NK-92 (cell line): ENCODE results near the gene MYZAP.

ENCODE experiments used
- DNase-seq: peaks from one replicate; lab custom pipeline; 2025; ENCODE audit not compliant: unreplicated experiment; lab: John Stamatoyannopoulos, UW

The MYZAP gene

DNA sequence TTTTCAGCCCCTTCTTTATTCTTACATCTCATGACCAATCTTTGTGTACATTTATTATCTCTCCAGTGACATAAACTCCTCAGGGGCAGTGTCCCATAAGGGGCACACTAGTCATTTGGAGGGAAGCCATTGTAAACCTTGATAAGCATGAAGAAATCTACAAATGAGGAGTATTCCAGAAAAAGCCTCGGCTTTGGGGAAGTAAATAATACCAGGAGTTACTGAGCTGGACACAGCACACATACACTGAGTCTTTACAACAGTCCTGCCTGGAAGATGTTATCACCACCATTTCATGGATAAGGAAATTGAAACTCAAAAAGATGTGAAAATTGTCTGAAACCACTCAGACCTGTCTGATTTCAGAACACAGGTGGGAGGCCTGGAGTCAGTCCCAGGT lies 99.4 kb downstream of the MYZAP start:
- no peak for DNase-seq

DNA sequence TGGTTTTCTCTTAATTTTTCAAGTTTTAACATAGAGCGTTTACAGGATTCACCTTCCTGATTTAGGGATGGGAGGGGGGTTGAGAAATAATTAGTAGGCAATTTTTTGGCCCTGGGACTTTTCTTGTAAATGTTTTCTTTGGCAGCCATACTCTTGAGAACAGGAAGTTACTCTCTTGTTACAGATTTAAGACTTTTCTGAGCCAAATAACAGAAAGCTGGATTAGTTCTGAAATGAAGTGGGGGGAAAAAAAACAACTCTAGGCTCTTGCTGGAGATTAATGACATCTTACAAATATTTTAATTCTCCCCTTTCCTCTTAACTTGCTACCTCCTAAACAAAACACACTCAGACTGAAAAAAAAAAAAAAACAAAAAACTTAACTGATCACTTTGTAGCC lies 101.0 kb downstream of the MYZAP start:
- DNase-seq, result no peak

DNA sequence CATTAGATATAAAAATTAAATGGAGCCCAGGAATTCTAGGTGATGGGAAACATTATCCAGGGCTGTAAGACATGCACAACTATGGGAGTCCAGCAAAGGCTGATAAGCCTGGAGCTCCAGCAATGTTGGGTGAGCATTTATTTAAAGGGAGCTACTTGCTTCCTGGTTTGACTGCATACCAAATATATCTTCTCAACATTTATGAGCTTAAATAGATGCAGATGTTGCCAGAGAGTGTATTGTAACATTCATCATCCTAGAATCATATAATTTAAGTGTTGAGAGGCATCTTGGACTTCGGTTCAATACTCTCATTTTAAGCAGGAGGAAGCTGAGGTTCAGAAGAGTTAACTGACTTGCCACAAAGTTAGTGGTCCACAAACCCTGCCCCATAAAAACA lies 102.6 kb downstream of the MYZAP start:
- DNase-seq, result no peak

DNA sequence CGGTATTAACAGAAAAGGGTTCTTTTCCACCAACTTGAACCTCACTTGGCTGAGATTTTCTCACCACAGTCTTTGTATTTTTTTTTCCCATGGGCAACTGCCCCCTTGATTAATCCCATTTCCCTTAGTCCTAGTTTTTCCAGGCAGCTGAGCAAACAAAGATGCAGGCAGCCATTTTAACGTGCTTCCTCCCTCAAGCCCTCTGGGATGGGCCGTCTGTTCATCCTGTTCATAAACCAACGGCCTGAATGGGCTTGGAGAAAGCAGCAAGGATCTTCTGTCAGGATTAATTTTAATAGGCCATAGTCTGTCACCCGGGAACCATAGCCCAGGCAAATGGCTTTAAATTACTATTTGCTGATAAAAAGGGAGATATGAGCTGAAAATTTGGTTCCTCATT lies 104.4 kb downstream of the MYZAP start:
- no peak for DNase-seq

DNA sequence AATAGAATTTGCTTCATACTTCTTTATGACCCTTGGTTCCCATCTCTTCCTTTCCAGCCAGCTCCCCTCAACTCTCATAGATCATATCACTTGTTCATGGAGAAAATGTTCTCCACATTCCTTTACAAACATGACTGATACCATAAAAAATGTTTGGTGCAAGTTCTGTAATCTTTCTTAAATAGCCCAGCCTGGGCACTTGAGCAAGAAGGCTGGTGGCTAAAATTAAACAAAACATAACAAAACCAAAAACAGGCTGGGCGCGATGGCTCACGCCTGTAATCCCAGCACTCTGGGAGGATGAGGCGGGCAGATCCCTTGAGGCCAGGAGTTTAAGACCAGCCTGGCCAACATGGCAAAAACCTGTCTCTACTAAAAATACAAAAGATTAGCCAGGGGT lies 105.9 kb downstream of the MYZAP start:
- no peak for DNase-seq

DNA sequence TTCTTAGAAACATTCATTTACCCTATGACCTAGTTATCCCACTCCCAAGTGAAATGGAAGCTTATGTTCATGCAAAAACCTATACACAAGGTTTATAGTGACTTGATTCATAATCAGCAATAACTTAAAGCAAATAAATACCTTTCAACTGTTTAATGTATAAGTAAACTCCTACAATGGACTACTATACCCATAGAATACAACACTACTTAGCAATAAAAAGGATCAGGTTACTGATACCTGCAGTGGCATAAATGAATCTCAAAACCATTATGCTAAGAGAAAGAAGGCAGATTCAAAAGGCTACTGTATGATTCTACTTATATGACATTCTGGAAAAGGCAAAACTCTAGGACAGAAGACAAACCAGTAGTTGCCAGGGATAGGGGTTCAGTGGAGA lies 106.5 kb downstream of the MYZAP start:
- no peak for DNase-seq

DNA sequence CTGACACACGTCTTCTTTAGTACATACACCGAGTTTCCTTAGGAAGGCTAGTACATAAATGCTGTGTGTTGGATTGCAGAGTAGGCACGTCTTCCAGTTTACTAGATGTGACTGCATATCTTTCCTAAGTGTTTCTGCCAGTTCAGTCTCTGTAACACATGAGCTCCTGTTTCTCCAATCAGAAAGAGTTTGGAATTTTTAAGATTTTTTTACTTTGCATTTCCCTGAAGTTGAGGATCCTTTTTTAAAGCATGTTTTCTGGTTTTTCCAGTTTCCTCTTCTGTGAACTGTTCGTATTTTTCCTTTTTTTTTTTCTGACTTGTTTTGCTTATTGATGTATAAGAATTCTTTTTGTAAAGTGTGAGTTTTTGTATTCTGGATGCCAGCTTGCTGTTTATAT lies 107.3 kb downstream of the MYZAP start:
- DNase-seq, result no peak

DNA sequence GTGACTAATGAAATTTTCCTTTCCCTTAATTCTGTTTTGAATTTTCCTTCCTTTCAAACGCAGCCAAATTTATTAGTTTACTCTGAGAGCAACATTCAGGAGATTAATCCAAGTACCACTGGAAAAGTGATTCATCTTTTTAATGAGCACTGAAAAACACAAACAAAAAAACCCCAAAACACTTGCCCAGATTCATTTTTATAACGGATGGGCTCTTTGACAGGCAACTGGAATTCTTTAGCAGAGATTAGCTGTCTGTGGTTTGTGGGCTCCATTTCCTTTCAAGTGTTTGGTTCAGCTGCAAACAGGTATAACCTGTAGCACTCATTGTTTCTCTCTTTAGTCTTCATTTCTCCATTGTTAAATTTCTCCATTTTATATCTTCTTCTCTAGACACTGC lies 111.7 kb downstream of the MYZAP start:
- DNase-seq, result no peak

DNA sequence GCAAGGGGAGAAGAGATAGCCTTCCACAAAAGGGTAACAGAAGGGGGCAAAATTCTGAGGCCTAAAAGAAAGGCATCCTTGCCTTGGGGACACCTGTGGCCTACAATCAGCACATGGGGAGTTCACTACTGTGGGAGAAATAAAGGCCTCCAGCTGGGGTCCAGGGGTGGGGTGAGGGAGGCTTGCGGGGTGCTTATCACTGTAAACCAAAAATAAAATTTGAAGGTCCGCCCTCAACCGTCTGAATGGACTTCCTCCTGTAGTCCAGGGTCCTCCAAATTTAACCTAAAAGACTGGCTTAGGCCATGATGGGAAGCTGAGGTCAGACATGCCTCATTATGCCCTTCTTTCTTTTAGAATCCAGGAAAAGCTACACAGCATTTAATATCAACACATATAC lies 112.7 kb downstream of the MYZAP start:
- DNase-seq, result no peak

DNA sequence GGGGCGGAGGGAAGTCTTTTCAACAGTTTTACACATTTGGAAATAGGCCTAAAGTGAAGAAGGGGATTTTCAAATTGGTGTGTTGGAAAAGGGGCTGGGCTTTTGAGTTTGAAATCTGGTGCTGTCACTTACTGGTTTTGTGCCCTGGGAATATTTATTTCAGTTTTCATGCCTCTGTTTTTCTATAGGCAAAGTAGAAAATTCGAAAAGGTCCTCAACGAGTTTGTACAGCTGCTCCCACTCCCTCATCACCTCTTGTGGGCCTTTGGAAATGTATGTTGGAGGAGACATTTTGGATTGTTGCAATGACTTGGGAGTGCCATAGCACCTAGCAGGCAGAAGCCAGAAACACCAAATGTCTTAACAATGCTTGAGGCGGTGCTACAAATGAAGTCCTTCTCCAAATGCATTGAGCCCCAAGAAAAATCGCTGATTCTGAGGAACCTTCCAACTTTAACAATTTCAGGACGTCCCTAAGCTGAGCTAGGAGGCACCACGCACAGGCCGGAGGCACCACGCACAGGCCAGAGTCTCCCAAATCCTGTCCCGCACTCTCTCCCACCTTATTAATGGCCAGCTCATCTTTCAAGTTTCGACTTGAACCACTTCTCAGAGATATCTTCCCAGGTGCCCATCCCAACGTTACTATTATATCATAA lies 114.2 kb downstream of the MYZAP start:
- DNase-seq, result no peak

DNA sequence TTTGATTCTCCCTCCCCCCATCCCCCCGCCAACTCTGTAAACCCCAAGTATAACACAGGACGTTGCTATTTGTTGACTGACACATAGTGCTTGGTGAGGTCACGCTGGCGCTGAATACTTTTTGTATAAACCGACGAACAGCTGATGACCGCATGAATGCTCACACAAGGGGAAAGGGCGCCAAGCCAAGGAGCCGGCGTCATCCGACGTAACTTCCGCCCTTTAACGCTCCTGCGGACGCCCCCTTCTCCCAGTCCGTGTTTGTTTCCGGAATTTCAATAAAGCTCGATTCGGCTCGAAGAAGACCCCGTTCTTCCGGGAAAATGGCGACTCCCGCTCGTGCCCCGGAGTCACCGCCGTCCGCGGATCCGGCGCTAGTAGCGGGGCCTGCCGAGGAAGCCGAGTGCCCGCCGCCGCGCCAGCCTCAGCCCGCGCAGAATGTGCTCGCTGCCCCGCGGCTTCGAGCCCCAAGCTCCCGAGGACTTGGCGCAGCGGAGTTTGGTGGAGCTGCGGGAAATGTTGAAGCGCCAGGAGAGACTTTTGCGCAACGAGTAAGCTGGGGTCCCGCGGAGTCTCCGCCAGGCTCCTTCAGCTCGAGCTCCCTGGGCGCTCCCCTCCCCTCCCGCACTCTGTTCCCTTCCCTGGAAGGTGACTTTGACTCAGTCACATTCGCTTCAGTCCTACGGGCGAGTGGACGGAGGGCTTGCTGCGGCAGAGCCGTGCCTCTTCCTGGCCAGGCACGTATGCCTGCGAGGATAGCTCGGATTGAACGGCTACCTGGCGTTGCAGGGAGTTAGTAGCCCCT lies 114.9 kb downstream of the MYZAP start, which contains the start of gene POLR2M:
Gene POLR2M, plus strand, starts transcription at position 310 of the 805 bp plus-strand sequence. Its CDS starts 129 bp downstream, at position 439.
- DNase-seq, result peak; percentile 50

DNA sequence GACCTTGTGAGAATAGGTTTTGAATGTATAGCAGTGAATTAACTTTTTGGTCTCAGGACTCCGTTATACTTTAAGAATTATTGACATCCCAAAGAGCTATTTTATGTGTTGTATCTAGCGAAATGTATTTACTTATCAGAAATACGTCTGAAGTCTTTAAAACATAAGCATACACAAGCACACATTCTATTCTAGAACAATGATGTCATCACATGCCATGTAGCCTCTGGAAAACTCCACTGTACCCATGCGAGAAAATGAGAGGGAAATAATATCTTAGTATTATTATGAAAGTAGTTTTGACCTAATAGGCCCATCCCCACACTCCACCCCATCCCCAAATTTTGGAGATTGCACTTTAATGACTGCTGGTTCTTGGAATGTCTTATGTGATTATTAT lies 116.3 kb downstream of the MYZAP start:
- no peak for DNase-seq

DNA sequence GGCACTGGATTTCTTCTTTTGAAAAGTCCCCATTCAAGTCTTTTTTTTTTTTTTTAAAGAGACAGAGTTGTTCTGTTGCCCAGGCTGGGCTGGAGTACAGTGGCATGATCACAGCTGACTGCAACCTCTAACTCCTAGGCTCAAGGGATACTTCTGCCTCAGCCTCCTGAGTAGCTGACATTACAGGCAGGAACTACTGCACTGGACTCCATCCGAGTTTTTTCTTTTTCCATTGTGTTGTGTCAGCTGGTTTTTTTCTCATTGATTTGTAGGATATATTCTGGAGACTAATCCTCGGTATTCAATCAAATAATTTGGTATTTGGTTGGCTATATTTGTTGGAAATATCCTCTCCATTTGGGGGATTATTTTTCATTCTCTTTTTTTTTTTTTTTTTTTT lies 126.6 kb downstream of the MYZAP start:
- DNase-seq, result no peak

DNA sequence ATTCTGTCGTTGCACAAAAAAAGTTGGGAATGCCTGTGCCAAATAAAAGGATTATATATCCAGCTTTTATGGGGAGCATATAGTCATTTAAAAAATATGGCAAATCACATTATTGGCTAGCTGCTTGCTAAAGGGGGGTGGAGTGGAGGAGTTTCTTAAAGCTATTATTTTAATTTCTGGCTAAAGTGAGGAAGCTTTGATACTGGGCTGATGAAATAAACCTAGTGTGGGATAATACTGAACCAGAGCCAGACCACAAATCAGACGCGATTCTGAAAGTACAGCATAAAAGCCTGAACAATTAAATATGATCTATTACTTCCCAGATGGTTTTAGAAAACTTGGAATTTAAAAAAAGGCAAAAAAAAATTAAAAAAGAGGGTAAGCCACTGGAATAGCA lies 129.2 kb downstream of the MYZAP start:
- DNase-seq, result no peak

DNA sequence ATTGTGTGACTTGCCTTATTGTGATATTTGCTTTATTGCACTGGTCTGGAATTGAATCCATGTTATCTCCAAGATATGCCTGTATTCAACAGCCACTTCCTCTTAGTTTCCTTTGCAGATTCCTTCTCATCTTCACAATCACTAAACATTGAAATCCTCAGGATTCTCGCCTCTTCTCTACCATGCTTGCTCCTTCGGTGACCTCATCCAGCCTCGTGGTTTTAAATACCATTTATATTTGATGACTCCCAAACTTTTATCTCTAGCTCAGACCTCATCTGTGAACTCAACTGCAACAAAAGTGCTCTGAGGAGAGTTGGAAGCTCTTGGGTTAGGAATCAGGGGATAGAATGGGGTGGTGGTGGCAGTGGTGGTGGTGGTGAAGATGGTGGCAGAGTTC lies 134.7 kb downstream of the MYZAP start:
- DNase-seq, result no peak

DNA sequence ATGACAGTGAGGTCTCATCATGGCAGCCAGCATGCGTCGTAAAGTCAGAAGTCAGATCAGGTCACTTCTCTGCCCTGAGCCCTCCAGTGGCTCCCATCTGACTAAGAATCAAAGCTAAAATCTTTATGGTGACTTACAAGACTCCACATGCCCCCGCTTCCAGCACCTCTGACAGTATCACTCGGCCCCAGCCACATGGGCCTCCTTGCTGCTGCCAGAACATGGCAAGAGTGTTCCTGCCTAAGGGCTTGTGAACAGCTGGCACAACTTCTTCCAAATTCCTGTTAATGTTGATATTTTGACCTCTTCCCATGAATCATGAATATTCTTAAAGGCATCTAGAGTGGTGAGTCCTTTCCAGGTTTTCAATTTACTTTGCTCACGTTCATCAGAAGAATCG lies 135.3 kb downstream of the MYZAP start:
- DNase-seq, result no peak

DNA sequence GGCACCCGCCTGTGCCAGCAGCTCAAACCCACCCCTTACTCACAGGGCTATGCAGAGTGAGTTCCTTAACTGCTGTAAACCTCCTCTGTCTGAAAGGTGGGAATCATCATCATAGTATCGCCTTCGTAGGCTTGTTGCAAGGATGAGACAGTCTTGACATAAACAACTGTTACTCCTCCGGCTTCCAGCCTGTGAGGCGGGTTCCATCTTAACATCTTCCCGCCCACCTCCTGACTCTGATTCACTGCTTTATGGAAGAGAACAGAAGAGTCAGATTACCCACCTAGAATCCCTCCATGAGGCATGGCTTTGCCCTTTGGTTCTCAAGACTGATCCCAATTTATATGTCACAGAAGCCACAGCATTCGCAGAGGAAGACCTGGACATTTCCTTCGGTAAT lies 136.7 kb downstream of the MYZAP start:
- no peak for DNase-seq

DNA sequence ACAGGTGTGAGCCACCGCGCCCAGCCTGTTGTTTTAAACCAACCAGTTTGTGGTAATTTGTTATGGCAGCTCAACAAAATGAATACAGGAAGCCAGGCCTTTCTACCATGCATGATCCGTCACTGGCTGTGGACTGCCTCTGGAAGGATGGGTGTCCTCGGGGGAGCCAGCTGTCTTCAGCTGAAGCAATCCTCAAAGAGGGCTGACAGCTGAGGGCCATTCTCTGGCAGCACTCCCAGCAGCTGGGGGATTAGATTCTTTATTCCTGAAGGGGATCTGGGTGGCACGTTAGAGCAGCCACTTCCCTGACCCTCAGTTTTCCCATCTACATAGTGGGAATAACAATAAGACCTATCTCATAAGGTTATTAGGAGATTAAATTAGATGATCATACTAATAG lies 139.2 kb downstream of the MYZAP start:
- DNase-seq, result no peak

DNA sequence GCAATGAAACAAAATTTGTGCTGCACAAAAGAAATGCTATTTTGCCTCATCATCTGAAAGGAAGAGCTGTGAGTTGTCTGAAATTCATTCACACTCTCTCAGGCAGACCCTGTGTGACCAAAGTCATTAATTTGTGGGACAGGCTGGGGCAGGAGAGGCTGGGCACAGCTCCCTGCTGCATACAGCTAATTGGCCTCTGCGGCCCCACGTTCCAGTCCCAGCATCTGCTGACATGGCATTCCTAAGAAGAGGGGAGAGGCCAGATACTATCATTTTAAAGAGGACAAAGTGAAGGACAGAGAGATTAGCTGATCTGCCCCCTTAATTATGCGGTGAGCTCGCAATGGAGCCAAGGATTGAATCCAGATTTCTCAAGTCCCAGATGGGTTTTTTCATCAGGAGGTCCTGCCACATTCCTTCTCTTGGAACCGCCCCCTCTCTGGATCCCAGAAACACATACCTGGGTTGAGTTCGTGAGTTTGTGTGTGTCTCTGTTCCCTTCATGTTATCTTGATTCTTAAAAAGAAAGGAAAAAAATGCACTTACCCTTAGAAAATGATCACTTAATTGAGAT lies 139.9 kb downstream of the MYZAP start:
- DNase-seq, result no peak

DNA sequence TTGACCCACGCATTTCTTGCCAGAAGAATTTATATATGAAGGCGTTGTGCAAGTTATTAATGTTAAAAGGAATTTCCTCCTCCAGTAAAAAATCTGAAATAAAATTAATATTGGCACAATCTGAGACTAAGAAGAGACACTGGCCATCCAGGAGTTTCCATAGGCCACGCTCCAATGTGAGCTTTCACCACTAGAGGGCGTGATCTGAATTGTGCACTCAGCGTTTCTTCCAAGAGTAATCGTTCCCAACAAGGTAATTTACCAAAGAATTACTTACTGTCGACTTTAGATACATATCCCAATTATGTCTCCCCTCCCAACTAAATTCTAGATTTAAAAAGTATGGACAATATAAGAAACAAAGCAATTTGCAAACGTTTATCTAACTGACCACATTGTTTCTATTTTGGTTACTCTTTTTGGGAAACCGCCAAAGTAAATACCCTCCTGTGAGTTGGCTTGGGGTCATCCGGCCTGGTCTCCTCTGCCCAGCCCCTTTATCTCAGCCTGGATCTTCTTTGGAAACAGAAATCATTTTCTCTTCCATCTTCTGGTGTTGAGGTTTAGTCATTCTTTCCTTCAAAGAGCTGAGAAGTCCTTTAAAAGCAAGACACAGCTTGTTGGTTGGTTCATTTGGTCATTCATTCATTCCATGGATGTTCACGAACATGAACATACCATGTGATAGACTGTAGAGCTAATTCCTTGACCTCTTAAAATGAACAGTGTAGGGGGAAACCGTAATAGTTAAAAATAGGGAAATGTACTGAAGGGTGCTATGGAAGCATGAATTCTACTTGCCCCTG lies 141.0 kb downstream of the MYZAP start:
- DNase-seq, result no peak

DNA sequence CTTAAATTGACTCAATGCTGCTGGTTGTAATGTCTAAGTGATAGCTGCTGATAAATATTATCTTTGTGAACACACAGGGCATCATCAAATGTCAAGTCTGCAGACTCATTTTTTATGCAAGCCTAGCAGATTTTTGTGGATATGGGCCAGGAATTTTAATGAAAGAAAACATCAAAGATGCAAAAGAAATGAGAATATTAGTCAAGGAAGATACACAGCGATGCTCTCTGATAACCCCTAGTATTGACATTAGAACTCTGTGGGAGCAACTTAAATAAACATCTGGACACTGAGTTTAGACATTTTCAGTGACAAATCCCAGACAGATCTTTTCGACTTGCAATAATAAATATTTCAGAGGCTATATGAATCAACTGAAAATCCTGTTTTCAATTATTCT lies 143.2 kb downstream of the MYZAP start:
- no peak for DNase-seq
